GM12878 (cell line): Measurements from ENCODE around the gene SORL1. TPM values are rescaled to one million over a fixed set of nuclear protein-coding genes. Genes with fewer than 3 reads are reported as not detected.
"Not testable (repeated sequence)": the region's sequence is repeated elsewhere in the genome, so short reads cannot be mapped to it uniquely, and the experiment has no call there.

ENCODE experiments used
- ATAC-seq: fragments of 200-7000 bp; cut with Tn5 transposase; 3 replicates; pipeline ENCODE4 v1.9.1; 2020; ENCODE audit warnings: mild to moderate bottlenecking, moderate library complexity
- BruUV-seq: library from RNA; stranded (reverse); fragments of 400-500 nt; replicated peaks from 2 replicates; lab custom pipeline; 2021; lab: Mats Ljungman, UMichigan
- CTCF ChIA-PET: fragments of 300-600 bp; sonication (Branson Sonifier 250); formaldehyde crosslinking; extraction: SDS; loops from one replicate; lab custom pipeline; 2021; ENCODE audit warnings: inconsistent platforms; lab: Yijun Ruan, JAX
- POLR2A ChIA-PET: fragments of 350-600 bp; formaldehyde crosslinking; extraction: SDS; loops from one replicate; lab custom pipeline; 2021; ENCODE audit warnings: inconsistent platforms; lab: Charles Lee
- RAD21 ChIA-PET: fragments of 300-600 bp; sonication (Branson Sonifier 250); formaldehyde crosslinking; loops from one replicate; lab custom pipeline; 2023; ENCODE audit warnings: antibody characterized with exemption; ENCODE audit not compliant: unreplicated experiment; lab: Charles Lee
- SMC1A ChIA-PET: fragments of 300-600 bp; sonication (Branson Sonifier 250); formaldehyde crosslinking; loops from one replicate; lab custom pipeline; 2023; ENCODE audit not compliant: unreplicated experiment, uncharacterized antibody; lab: Charles Lee
- DNase-seq: peaks from one replicate; pipeline ENCODE4 v3.0.0-alpha.2; 2011; ENCODE audit warnings: low read depth, low spot score
- FAIRE-seq: peaks from 3 replicates; lab custom pipeline; 2011; peaks lifted over from hg19 to GRCh38; lab: Jason Lieb, UNC
- H2AFZ ChIP-seq: 2 replicates; pipeline ENCODE4 v1.6.0; 2011; ENCODE audit warnings: low read depth, low read length, control low read depth; ENCODE audit not compliant: control insufficient read depth
- H3K27ac ChIP-seq: 2 replicates; pipeline ENCODE4 v1.5.1; 2011; ENCODE audit warnings: control low read depth; ENCODE audit not compliant: control insufficient read depth, insufficient read depth
- H3K27me3 ChIP-seq, 2 experiments: replicated peaks in 1 of 2; 2 replicates each; pipeline versions ENCODE4 v1.6.0 to v1.6.1; 2011; ENCODE audit warnings: low read length in 1 of 2; ENCODE audit not compliant: control insufficient read depth in 2 of 2, insufficient read depth in 2 of 2
- H3K36me3 ChIP-seq, 2 experiments: 2 replicates each; pipeline ENCODE4 v1.5.1; 2011; ENCODE audit warnings: low read length in 1 of 2; ENCODE audit not compliant: control insufficient read depth in 2 of 2, insufficient read depth in 2 of 2
- H3K4me1 ChIP-seq: 2 replicates; pipeline ENCODE4 v1.6.1; 2011; ENCODE audit warnings: mild to moderate bottlenecking, low read length, moderate library complexity, mixed read lengths; ENCODE audit not compliant: control insufficient read depth, insufficient read depth
- H3K4me2 ChIP-seq: 2 replicates; pipeline ENCODE4 v1.6.0; 2011; ENCODE audit warnings: control low read depth; ENCODE audit not compliant: control insufficient read depth, insufficient read depth
- H3K4me3 ChIP-seq: fragments of 200-600 bp; sonication (generic); 2 replicates; pipeline ENCODE4 v1.5.1; 2016
- H3K79me2 ChIP-seq: 2 replicates; pipeline ENCODE4 v1.6.0; 2011; ENCODE audit warnings: low read length; ENCODE audit not compliant: control insufficient read depth, insufficient read depth
- H3K9ac ChIP-seq: 2 replicates; pipeline ENCODE4 v1.8.0; 2011; ENCODE audit warnings: low read length, control low read depth, mixed read lengths; ENCODE audit not compliant: control insufficient read depth, insufficient read depth
- H3K9me3 ChIP-seq: replicated peaks from 3 replicates; pipeline ENCODE4 v1.5.1; 2011; ENCODE audit warnings: mild to moderate bottlenecking, low read length; ENCODE audit not compliant: control insufficient read depth, insufficient read depth
- H4K20me1 ChIP-seq: 2 replicates; pipeline ENCODE4 v1.6.0; 2011; ENCODE audit not compliant: control insufficient read depth, insufficient read depth
- LARP7 ChIP-seq: fragments of 450-650 bp; IDR thresholded peaks from 2 replicates; pipeline ENCODE4 v1.6.1; 2017; ENCODE audit warnings: mild to moderate bottlenecking
- ZNF622 ChIP-seq: fragments of 450-650 bp; IDR thresholded peaks from 2 replicates; pipeline ENCODE4 v1.6.1; 2017; ENCODE audit warnings: mild to moderate bottlenecking, inconsistent platforms
- WGBS: methylation state at CpG from one replicate; pipeline ENCODE4 v1.1.6; 2016; ENCODE audit warnings: low lambda C conversion rate; ENCODE audit not compliant: insufficient replicate concordance, insufficient coverage; ENCODE audit errors: missing lambda C conversion rate; 5-methylcytosine and 5-hydroxymethylcytosine counted together
- in situ Hi-C: fragments of 300-500 bp; cut with MboI; formaldehyde crosslinking; loops from 9 replicates; pipeline ENCODE4 v1.14.3; 2018; ENCODE audit warnings: mixed read lengths
- intact Hi-C: fragments of 100-400 bp; cut with micrococcal nuclease; formaldehyde crosslinking; loops from one replicate; pipeline ENCODE4 v1.14.2; 2022; ENCODE audit not compliant: unreplicated experiment
- polyA plus RNA-seq, 11 experiments: library from polyadenylated mRNA; depleted of rRNA in 4 of 11; unstranded in 6 of 11; stranded (reverse) in 5 of 11; fragments of >200 nt; fragmentation: Nextera tagmentation in 4 of 11; fragmentation: Illumina TruSeq in 1 of 11; extraction: Ambion mirVana in 4 of 11; extraction: Trizol in 1 of 11; gene quantifications; 1 replicate in 1 of 11; 2 replicates in 10 of 11; pipeline versions ENCODE4 v1.2.1 to v1.2.3, GENCODE V29; 2011 to 2016; ENCODE audit warnings: inconsistent platforms in 2 of 11, missing spikeins in 2 of 11, low read depth in 1 of 11
- total RNA-seq, 4 experiments: library from RNA; depleted of rRNA in 3 of 4; stranded (reverse); fragments of >200 nt in 3 of 4; fragmentation: Illumina TruSeq in 1 of 4; extraction: Trizol in 1 of 4; gene quantifications; 2 replicates each; pipeline versions ENCODE4 v1.2.1 to v1.2.3, GENCODE V29; 2013 to 2021
- TF ChIP-seq, protein P1 (sequence below): fragments of 450-650 bp; IDR thresholded peaks from 2 replicates; pipeline ENCODE4 v1.6.1; 2018; ENCODE audit warnings: mild to moderate bottlenecking, low read depth, moderate library complexity; ENCODE audit not compliant: partially characterized antibody
- TF ChIP-seq, protein P2 (sequence below), 3 experiments: IDR thresholded peaks in 2 of 3; conservative IDR thresholded peaks in 1 of 3; 2 replicates each; pipeline ENCODE4 v1.5.1; 2011; ENCODE audit warnings: low read depth in 3 of 3, low read length in 3 of 3, mild to moderate bottlenecking in 3 of 3, control low read depth in 2 of 3, moderate library complexity in 2 of 3, inconsistent platforms in 1 of 3, mixed read lengths in 1 of 3; ENCODE audit not compliant: control insufficient read depth in 2 of 3, insufficient read depth in 1 of 3; ENCODE audit errors: extremely low read depth in 1 of 3

Gene SORL1
- total and polyA plus RNA-seq, 10 of the 15 experiments (the other 5 are each of a cell fraction or from before 2014, with no cell fraction given): 20.2 to 107 (median 59.9) TPM

DNA sequence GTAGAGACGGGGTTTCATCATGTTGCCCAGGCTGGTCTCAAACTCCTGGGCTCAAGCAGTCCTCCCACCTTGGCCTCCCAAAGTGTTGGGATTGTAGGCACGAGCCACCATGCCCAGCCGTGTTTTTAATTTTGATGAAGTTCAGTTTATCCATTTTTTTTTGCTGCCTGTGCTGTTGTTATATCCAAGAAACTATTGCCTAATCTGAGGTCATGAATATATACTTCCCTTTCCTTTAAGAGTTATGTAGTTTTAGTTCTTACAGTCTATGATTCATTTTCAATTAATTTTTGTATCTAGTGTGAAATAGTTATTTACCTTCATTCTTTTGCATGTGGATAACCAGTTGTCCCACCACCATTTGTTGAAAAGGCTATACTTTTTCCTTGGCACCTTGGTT, 50.9 kb downstream of the SORL1 start:
- H3K9me3 ChIP-seq: peaks cover 6% of the 10 kb centered on the region; the same call in 2 of the 3 replicates
- DNase-seq: no peak
- no TSS peak for BruUV-seq
- H2AFZ ChIP-seq: no peak overlapping the region
- ATAC-seq: no peak
- intact Hi-C loops: no loop called here
- no peaks in the 10 kb centered on the region for H3K27me3 ChIP-seq
- TF ChIP-seq, protein P1, sequence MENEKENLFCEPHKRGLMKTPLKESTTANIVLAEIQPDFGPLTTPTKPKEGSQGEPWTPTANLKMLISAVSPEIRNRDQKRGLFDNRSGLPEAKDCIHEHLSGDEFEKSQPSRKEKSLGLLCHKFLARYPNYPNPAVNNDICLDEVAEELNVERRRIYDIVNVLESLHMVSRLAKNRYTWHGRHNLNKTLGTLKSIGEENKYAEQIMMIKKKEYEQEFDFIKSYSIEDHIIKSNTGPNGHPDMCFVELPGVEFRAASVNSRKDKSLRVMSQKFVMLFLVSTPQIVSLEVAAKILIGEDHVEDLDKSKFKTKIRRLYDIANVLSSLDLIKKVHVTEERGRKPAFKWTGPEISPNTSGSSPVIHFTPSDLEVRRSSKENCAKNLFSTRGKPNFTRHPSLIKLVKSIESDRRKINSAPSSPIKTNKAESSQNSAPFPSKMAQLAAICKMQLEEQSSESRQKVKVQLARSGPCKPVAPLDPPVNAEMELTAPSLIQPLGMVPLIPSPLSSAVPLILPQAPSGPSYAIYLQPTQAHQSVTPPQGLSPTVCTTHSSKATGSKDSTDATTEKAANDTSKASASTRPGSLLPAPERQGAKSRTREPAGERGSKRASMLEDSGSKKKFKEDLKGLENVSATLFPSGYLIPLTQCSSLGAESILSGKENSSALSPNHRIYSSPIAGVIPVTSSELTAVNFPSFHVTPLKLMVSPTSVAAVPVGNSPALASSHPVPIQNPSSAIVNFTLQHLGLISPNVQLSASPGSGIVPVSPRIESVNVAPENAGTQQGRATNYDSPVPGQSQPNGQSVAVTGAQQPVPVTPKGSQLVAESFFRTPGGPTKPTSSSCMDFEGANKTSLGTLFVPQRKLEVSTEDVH: no peak
- TF ChIP-seq, protein P2, sequence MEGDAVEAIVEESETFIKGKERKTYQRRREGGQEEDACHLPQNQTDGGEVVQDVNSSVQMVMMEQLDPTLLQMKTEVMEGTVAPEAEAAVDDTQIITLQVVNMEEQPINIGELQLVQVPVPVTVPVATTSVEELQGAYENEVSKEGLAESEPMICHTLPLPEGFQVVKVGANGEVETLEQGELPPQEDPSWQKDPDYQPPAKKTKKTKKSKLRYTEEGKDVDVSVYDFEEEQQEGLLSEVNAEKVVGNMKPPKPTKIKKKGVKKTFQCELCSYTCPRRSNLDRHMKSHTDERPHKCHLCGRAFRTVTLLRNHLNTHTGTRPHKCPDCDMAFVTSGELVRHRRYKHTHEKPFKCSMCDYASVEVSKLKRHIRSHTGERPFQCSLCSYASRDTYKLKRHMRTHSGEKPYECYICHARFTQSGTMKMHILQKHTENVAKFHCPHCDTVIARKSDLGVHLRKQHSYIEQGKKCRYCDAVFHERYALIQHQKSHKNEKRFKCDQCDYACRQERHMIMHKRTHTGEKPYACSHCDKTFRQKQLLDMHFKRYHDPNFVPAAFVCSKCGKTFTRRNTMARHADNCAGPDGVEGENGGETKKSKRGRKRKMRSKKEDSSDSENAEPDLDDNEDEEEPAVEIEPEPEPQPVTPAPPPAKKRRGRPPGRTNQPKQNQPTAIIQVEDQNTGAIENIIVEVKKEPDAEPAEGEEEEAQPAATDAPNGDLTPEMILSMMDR (IDR thresholded peaks at IDR 0.05 in 2 of 3, conservative IDR thresholded peaks at IDR 0.05 in 1 of 3; ENCODE audit: control insufficient read depth in 2 of 3, extremely low read depth in 1 of 3, insufficient read depth in 1 of 3, low read depth in 3 of 3, low read length in 3 of 3): no peak
- TF ChIP-seq ZNF622: no peak
- no peak for TF ChIP-seq LARP7
- TF ChIP-seq, all 136 proteins: peak for 0
- SMC1A ChIA-PET: no interaction called here
- peaks cover 6% of the 10 kb centered on the region for H3K79me2 ChIP-seq
- no peak overlapping the region for H3K4me3 ChIP-seq
- H3K9ac ChIP-seq: no peak overlapping the region
- H3K4me1 ChIP-seq: no peaks in the 10 kb centered on the region
- WGBS: 64% methylated on average over 3 of the region's 3 CpGs
- CTCF ChIA-PET: no interaction called here
- FAIRE-seq: no peak
- POLR2A ChIA-PET: no interaction called here
- RAD21 ChIA-PET: no interaction called here
- in situ Hi-C loops: no loop called here
- H3K27ac ChIP-seq: no peak overlapping the region
- H4K20me1 ChIP-seq: no peaks in the 10 kb centered on the region
- H3K4me2 ChIP-seq: no peak overlapping the region
- H3K36me3 ChIP-seq: peaks cover 6 to 38% of the 10 kb centered on the region in 2 experiments

DNA sequence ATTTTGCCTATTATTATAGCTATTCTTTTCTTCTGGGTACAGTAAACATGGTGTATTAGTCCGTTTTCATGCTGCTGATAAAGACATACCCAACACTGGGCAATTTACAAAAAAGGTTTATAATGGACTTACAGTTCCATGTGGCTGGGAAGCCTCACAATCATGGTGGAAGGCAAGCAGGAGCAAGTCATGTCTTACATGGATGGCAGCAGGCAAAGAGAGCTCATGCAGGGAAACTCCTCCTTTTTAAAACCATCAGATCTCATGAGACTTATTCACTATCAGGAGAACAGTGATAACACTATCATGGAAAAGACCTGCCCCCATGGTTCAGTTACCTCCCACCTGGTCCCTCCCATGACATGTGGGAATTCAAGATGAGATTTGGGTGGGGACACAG, 54.1 kb downstream of the SORL1 start:
- BruUV-seq, H2AFZ ChIP-seq, DNase-seq, H4K20me1 ChIP-seq, in situ Hi-C loops, H3K79me2 ChIP-seq, H3K4me2 ChIP-seq, H3K4me1 ChIP-seq, H3K27ac ChIP-seq, FAIRE-seq, H3K27me3 ChIP-seq, ATAC-seq, H3K4me3 ChIP-seq, POLR2A ChIA-PET, H3K9me3 ChIP-seq, intact Hi-C loops, H3K9ac ChIP-seq: not testable (repeated sequence)
- CTCF ChIA-PET: interaction anchor here (1.1 to 1.4 kb wide), 2 partner anchors 13 to 29 kb away, joined by 3 to 4 read pairs; no protein-coding TSS in a partner anchor
- SMC1A ChIA-PET: interaction anchor here (0.9 to 3.4 kb wide), 3 partner anchors 13 to 38 kb away, joined by 3 to 13 read pairs (median 7); no protein-coding TSS in a partner anchor
- peaks cover 2 to 43% of the 10 kb centered on the region in 2 experiments for H3K36me3 ChIP-seq
- RAD21 ChIA-PET: interaction anchor here (0.6 to 0.9 kb wide), 2 partner anchors 40 to 70 kb away, joined by 3 read pairs; no protein-coding TSS in a partner anchor
- WGBS: 82% methylated on average over 1 of the region's 1 CpG
